Transverse colon (tissue), 4 donors: ENCODE data around the gene FYB1. TPM values are rescaled to one million over a fixed set of nuclear protein-coding genes. Genes with fewer than 3 reads are reported as not detected.

Source experiments
- DNase-seq: peaks from one replicate; pipeline ENCODE4 v3.0.0-alpha.2; 2019
- H3K27ac ChIP-seq, 4 donors: fragments of 200-600 bp; sonication (generic); 2 replicates each; pipeline ENCODE4 v1.5.1; 2016 to 2018; ENCODE audit warnings: inconsistent platforms in 4 of 4
- H3K27me3 ChIP-seq: fragments of 200-600 bp; sonication (generic); 2 replicates; pipeline ENCODE4 v1.5.1; 2017; ENCODE audit warnings: inconsistent platforms
- H3K36me3 ChIP-seq, 4 donors: fragments of 200-600 bp; sonication (generic); 2 replicates each; pipeline ENCODE4 v1.5.1; 2017 to 2019; ENCODE audit warnings: inconsistent platforms in 4 of 4
- H3K4me1 ChIP-seq, 4 donors: fragments of 200-600 bp; sonication (generic); 2 replicates each; pipeline ENCODE4 v1.5.1; 2017 to 2020; ENCODE audit warnings: inconsistent platforms in 4 of 4
- H3K4me3 ChIP-seq, 4 donors: fragments of 200-600 bp; sonication (generic); 1 replicate in 1 of 4; 2 replicates in 3 of 4; pipeline versions ENCODE4 v1.5.1 to v1.6.1; 2017 to 2019; ENCODE audit warnings: inconsistent platforms in 4 of 4
- H3K9me3 ChIP-seq, 2 donors: fragments of 200-600 bp; sonication (generic); 2 replicates each; pipeline ENCODE4 v1.5.1; 2017 to 2019; ENCODE audit warnings: inconsistent platforms in 2 of 2
- EP300 ChIP-seq: sonication (generic); formaldehyde crosslinking; IDR thresholded peaks from one replicate; pipeline ENCODE4 v1.6.1; 2017; ENCODE audit warnings: antibody characterized with exemption, low read depth
- POLR2A ChIP-seq: fragments of 450-650 bp; IDR thresholded peaks from one replicate; pipeline ENCODE4 v1.6.1; 2016; ENCODE audit warnings: antibody characterized with exemption, mild to moderate bottlenecking, moderate library complexity
- POLR2AphosphoS5 ChIP-seq, 3 donors: sonication (generic); formaldehyde crosslinking; IDR thresholded peaks; one replicate each; pipeline ENCODE4 v1.6.1; 2016; ENCODE audit warnings: antibody characterized with exemption in 3 of 3
- WGBS, 2 donors: methylation state at CpG; one replicate each; pipeline ENCODE4 v1.1.5; 2018; ENCODE audit warnings: low coverage in 1 of 2; 5-methylcytosine and 5-hydroxymethylcytosine counted together
- in situ Hi-C, 4 donors: fragments of 200-750 bp; cut with MboI; loops; one replicate each; pipeline versions ENCODE4 v1.15.0 to v1.15.1; 2017; ENCODE audit warnings: low sequenced_read_pairs in 3 of 4, low pct_ligation_motif_present in 1 of 4, low pct_unique_long_range_greater_than_20kb in 1 of 4
- intact Hi-C: fragments of 100-400 bp; cut with DNase I; formaldehyde crosslinking; loops from one replicate; pipeline ENCODE4 v1.15.1; 2023; ENCODE audit warnings: low total_unique reads
- total RNA-seq, 4 donors: library from RNA; depleted of rRNA; stranded (reverse); fragments of >200 nt; gene quantifications; one replicate each; pipeline ENCODE4 v1.1.0, GENCODE V29; 2016
- TF ChIP-seq, protein P1 (sequence below), 5 experiments: fragments of 200-600 bp in 3 of 5; fragments of 450-650 bp in 2 of 5; sonication (generic) in 3 of 5; IDR thresholded peaks; 1 replicate in 2 of 5; 2 replicates in 3 of 5; pipeline ENCODE4 v1.5.1; 2016 to 2017; ENCODE audit warnings: antibody characterized with exemption in 5 of 5, inconsistent platforms in 3 of 5, mild to moderate bottlenecking in 2 of 5, moderate library complexity in 1 of 5

FYB1 gene
- total RNA-seq, 4 donors from 2014 or later = 6.4 to 38.5 (median 17.5) TPM

DNA sequence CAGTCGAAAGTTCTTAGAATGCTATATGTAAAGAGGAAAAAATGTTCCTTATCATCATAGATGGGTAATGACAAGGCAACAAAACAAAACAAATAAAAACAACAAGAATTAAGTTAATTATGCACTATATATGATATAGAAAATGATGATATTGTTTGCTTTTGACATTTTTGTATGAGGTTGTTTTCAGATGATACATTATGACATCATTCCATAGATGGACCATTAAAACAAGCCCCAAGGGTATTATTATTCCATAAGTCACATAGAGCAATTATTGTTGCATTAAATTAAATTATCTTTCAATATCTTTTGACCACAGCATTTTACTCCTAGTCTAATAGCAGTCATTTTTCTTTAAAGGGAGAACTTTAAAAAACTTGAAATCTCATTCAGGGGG lies 88.6 kb downstream of the FYB1 start:
- WGBS, 2 donors = 45 to 72% methylated on average over 1 of the region's 1 CpG
- TF ChIP-seq, protein P1, sequence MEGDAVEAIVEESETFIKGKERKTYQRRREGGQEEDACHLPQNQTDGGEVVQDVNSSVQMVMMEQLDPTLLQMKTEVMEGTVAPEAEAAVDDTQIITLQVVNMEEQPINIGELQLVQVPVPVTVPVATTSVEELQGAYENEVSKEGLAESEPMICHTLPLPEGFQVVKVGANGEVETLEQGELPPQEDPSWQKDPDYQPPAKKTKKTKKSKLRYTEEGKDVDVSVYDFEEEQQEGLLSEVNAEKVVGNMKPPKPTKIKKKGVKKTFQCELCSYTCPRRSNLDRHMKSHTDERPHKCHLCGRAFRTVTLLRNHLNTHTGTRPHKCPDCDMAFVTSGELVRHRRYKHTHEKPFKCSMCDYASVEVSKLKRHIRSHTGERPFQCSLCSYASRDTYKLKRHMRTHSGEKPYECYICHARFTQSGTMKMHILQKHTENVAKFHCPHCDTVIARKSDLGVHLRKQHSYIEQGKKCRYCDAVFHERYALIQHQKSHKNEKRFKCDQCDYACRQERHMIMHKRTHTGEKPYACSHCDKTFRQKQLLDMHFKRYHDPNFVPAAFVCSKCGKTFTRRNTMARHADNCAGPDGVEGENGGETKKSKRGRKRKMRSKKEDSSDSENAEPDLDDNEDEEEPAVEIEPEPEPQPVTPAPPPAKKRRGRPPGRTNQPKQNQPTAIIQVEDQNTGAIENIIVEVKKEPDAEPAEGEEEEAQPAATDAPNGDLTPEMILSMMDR (IDR thresholded peaks at IDR 0.05) = no peak
- TF ChIP-seq POLR2A = no peak
- no peaks in the 10 kb centered on the region for H3K4me1 ChIP-seq
- H3K4me3 ChIP-seq = no peak overlapping the region
- no peak overlapping the region for H3K27ac ChIP-seq
- H3K27me3 ChIP-seq = no peaks in the 10 kb centered on the region
- intact Hi-C loops = no loop called here
- no peaks in the 10 kb centered on the region for H3K9me3 ChIP-seq
- no peak for DNase-seq
- H3K36me3 ChIP-seq = no peaks in the 10 kb centered on the region
- in situ Hi-C loops = loop anchor here in 1 of 4 donors (25.0 kb wide), 1 partner anchor 157 kb away; no protein-coding TSS in a partner anchor

DNA sequence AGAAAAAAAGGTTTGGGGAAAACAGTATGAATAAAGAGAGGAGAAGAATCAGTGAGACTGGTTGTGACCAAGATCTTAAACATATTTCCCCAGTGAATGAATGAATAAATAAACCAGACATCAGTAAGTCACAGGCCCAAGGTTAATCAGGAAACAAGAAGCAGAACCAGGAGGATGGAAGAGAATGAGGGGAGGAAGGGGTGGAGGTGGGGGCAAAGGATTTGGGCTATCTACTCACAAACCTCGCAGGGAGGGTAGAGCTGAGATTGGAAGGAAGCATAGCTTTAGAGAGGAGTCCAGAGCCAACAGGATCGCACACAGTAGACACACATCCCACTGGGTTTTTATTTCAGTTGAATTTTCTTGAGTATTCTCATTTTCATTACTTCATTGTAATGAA lies 97.4 kb downstream of the FYB1 start:
- no peak for TF ChIP-seq POLR2A
- TF ChIP-seq EP300 = no peak
- no peak for TF ChIP-seq POLR2AphosphoS5 (IDR thresholded peaks at IDR 0.05)
- TF ChIP-seq, protein P1 (IDR thresholded peaks at IDR 0.05) = no peak
- H3K9me3 ChIP-seq = no peaks in the 10 kb centered on the region
- no peak overlapping the region for H3K27ac ChIP-seq
- DNase-seq = no peak
- intact Hi-C loops = no loop called here
- 65 to 86% methylated on average over 2 of the region's 2 CpGs for WGBS, 2 donors
- in situ Hi-C loops = no loop called here
- no peaks in the 10 kb centered on the region for H3K4me1 ChIP-seq
- H3K36me3 ChIP-seq = no peaks in the 10 kb centered on the region
- no peak overlapping the region for H3K4me3 ChIP-seq
- H3K27me3 ChIP-seq = peaks cover 3% of the 10 kb centered on the region

DNA sequence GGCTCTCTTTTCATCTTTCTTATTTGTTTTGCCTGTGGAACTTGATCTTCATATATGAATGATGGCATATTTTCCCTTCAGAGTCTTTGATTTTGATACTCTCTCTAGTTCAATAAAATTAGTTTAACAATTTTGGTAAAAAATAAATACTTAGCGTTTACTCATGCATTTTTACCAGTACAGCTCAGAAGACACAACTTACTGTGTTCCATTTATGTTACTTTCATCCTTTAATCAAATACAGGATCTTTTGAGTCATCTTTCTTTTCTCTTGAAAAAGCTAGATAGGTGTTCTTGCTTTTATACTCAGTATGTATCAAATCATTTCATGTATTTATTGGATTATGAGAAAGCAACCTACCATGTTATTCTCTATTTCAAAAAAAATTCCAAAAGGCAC lies 98.0 kb downstream of the FYB1 start:
- Histone ChIP-seq H3K27ac (no peak overlapping the region), H3K36me3 (no peaks in the 10 kb centered on the region), H3K27me3 (peaks cover 3% of the 10 kb centered on the region), H3K4me1 (no peaks in the 10 kb centered on the region), H3K4me3 (no peak overlapping the region), H3K9me3 (no peaks in the 10 kb centered on the region)
- 65 to 69% methylated on average over 1 of the region's 1 CpG for WGBS, 2 donors
- no peak for TF ChIP-seq POLR2A
- no peak for TF ChIP-seq POLR2AphosphoS5 (IDR thresholded peaks at IDR 0.05)
- TF ChIP-seq EP300 = no peak
- TF ChIP-seq, protein P1 (IDR thresholded peaks at IDR 0.05) = no peak
- in situ Hi-C loops = no loop called here
- no peak for DNase-seq
- intact Hi-C loops = no loop called here

DNA sequence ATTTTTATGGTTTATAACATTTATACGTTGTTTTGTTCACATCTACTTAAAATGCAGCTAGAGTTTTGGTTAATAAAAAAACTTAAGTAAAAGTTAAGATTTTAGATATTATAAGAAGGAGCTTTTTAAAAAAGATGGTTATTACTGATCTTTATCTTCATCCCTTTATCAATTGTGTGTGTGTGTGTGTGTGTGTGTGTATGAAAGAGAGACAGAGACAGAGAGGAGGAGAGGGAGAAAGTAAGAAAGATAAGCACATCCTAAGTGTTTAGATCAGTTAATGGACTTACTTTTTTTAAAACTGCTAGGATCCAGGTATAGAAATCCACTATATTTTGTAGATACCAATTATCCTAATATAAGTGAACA lies 99.3 kb downstream of the FYB1 start:
- in situ Hi-C loops (no loop called here), intact Hi-C loops (no loop called here)
- no peaks in the 10 kb centered on the region for H3K9me3 ChIP-seq
- H3K27me3 ChIP-seq = peaks cover 3% of the 10 kb centered on the region
- TF ChIP-seq POLR2A (no peak), EP300 (no peak), POLR2AphosphoS5 (IDR thresholded peaks at IDR 0.05) (no peak)
- no peak overlapping the region for H3K4me3 ChIP-seq
- no peaks in the 10 kb centered on the region for H3K36me3 ChIP-seq
- WGBS, 2 donors = 75 to 92% methylated on average over 1 of the region's 1 CpG
- no peak overlapping the region for H3K27ac ChIP-seq
- H3K4me1 ChIP-seq = no peaks in the 10 kb centered on the region
- no peak for DNase-seq

DNA sequence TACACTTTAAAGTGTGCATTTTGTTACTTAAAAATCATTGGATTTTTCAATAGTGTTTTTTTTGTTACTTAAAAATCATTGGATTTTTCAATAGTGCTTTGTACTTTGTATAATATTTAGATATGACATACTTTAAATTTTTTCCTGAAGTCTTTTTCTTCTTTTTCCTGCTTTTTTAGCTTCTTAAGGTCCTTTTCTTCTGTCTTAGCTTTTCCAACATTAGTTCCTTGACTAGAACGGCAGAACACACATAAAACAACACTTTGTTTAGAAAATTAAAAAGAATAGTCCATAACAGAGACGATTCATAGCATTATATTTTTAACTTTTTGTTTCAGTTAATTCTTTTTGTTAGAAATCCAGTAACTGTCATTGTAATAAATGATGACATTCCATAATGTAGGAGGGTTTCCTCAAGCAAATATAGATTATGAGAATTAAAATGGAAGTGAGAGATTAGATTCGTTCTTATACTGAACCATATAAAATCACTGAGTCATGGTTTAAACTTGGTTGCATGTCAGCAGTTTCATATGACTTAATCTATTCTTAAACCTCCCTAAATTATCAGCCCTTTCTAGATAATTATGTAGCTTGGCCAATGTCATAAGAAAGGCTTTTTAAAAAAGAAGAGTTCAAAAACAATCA lies 99.8 kb downstream of the FYB1 start:
- Histone ChIP-seq H3K9me3 (no peaks in the 10 kb centered on the region), H3K27me3 (peaks cover 3% of the 10 kb centered on the region), H3K4me1 (no peaks in the 10 kb centered on the region), H3K36me3 (no peaks in the 10 kb centered on the region), H3K27ac (no peak overlapping the region), H3K4me3 (no peak overlapping the region)
- WGBS, 2 donors = 66 to 73% methylated on average over 3 of the region's 3 CpGs
- TF ChIP-seq EP300 = no peak
- TF ChIP-seq POLR2AphosphoS5 (IDR thresholded peaks at IDR 0.05) = no peak
- no peak for TF ChIP-seq POLR2A
- in situ Hi-C loops (no loop called here), intact Hi-C loops (no loop called here)
- no peak for DNase-seq
